ENCODE data around the gene C12orf43.

GRCh38 chr12:121001841-121002483 lies 14.3 kb downstream of the C12orf43 start:
- TF ChIP-seq, protein P1, sequence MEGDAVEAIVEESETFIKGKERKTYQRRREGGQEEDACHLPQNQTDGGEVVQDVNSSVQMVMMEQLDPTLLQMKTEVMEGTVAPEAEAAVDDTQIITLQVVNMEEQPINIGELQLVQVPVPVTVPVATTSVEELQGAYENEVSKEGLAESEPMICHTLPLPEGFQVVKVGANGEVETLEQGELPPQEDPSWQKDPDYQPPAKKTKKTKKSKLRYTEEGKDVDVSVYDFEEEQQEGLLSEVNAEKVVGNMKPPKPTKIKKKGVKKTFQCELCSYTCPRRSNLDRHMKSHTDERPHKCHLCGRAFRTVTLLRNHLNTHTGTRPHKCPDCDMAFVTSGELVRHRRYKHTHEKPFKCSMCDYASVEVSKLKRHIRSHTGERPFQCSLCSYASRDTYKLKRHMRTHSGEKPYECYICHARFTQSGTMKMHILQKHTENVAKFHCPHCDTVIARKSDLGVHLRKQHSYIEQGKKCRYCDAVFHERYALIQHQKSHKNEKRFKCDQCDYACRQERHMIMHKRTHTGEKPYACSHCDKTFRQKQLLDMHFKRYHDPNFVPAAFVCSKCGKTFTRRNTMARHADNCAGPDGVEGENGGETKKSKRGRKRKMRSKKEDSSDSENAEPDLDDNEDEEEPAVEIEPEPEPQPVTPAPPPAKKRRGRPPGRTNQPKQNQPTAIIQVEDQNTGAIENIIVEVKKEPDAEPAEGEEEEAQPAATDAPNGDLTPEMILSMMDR (IDR thresholded peaks at IDR 0.05), result no peak
- no peak for TF ChIP-seq POLR2A (IDR thresholded peaks at IDR 0.05)

All from right lobe of liver (tissue), 4 donors.